HepG2 (cell line): ENCODE results near the gene KIAA1958. TPM values are rescaled to one million over a fixed set of nuclear protein-coding genes. Genes with fewer than 3 reads are reported as not detected.

ENCODE experiments used
- ATAC-seq: fragments of 200-7000 bp; cut with Tn5 transposase; 3 replicates; pipeline ENCODE4 v1.9.1; 2020; ENCODE audit warnings: mild to moderate bottlenecking, moderate library complexity
- BruUV-seq: library from RNA; stranded (reverse); fragments of 400-500 nt; replicated peaks from 2 replicates; lab custom pipeline; 2021; lab: Mats Ljungman, UMichigan
- CTCF ChIA-PET: fragments of 300-600 bp; formaldehyde crosslinking; extraction: SDS; loops from one replicate; lab custom pipeline; 2021; ENCODE audit warnings: low total read pairs, inconsistent platforms, low intra/inter-chr PET ratio; lab: Yijun Ruan, JAX
- POLR2A ChIA-PET: fragments of 350-600 bp; sonication (Branson Sonifier 250); formaldehyde crosslinking; loops from one replicate; lab custom pipeline; 2020; ENCODE audit warnings: antibody characterized with exemption, inconsistent platforms; lab: Yijun Ruan, JAX
- DNase-seq: peaks from one replicate; pipeline ENCODE4 v3.0.0-alpha.2; 2015; ENCODE audit warnings: low spot score
- FAIRE-seq: peaks from 3 replicates; lab custom pipeline; 2011; peaks lifted over from hg19 to GRCh38; lab: Jason Lieb, UNC
- H2AFZ ChIP-seq: one replicate; pipeline ENCODE4 v1.6.1; 2011; ENCODE audit warnings: low read length, inconsistent platforms
- H3K27ac ChIP-seq: fragments of 300-600 bp; 3 replicates; pipeline ENCODE4 v1.8.0; 2011; ENCODE audit warnings: mixed run types, mild to moderate bottlenecking, mixed read lengths, low read length, inconsistent platforms; ENCODE audit not compliant: insufficient read depth; ENCODE audit errors: extremely low read length
- H3K27me3 ChIP-seq, 2 experiments: fragments of 200-600 bp in 1 of 2; 2 replicates in 1 of 2; 3 replicates in 1 of 2; pipeline versions ENCODE4 v1.6.0 to v1.8.0; 2011; ENCODE audit warnings: low read length in 2 of 2, mild to moderate bottlenecking in 2 of 2, moderate library complexity in 2 of 2, inconsistent platforms in 1 of 2; ENCODE audit not compliant: insufficient read depth in 2 of 2, control insufficient read depth in 1 of 2
- H3K36me3 ChIP-seq, 2 experiments: fragments of 200-600 bp in 1 of 2; replicated peaks in 1 of 2; 2 replicates in 1 of 2; 3 replicates in 1 of 2; pipeline versions ENCODE4 v1.5.1 to v1.8.0; 2011; ENCODE audit warnings: low read length in 2 of 2, inconsistent platforms in 1 of 2; ENCODE audit not compliant: insufficient read depth in 2 of 2, control insufficient read depth in 1 of 2
- H3K4me1 ChIP-seq: 2 replicates; pipeline ENCODE4 v1.5.1; 2012; ENCODE audit warnings: low read length, inconsistent platforms; ENCODE audit not compliant: insufficient read depth
- H3K4me2 ChIP-seq: 2 replicates; pipeline ENCODE4 v1.6.0; 2011; ENCODE audit warnings: low read depth, low read length, inconsistent platforms
- H3K4me3 ChIP-seq, 3 experiments: fragments of 200-600 bp in 1 of 3; sonication (generic), shearing (Covaris generic) in 1 of 3; replicated peaks in 1 of 3; 2 replicates each; pipeline ENCODE4 v1.5.1; 2011 to 2016; ENCODE audit warnings: low read length in 3 of 3, inconsistent platforms in 2 of 3, low read depth in 2 of 3, mild to moderate bottlenecking in 2 of 3, control low read depth in 1 of 3, mixed read lengths in 1 of 3; ENCODE audit not compliant: insufficient read depth in 1 of 3
- H3K79me2 ChIP-seq: one replicate; pipeline ENCODE4 v1.6.1; 2011; ENCODE audit warnings: low read length, inconsistent platforms; ENCODE audit not compliant: insufficient read depth
- H3K9ac ChIP-seq: 2 replicates; pipeline ENCODE4 v1.6.0; 2011; ENCODE audit warnings: mild to moderate bottlenecking, low read depth, low read length, inconsistent platforms; ENCODE audit not compliant: insufficient read depth
- H3K9me3 ChIP-seq: 2 replicates; pipeline ENCODE4 v1.5.1; 2012; ENCODE audit warnings: mild to moderate bottlenecking, low read length
- H4K20me1 ChIP-seq: 2 replicates; pipeline ENCODE4 v1.6.0; 2011; ENCODE audit warnings: inconsistent platforms, mild to moderate bottlenecking, low read length, moderate library complexity; ENCODE audit not compliant: insufficient read depth
- CBX2 ChIP-seq, 2 experiments: fragments of 200-600 bp in 1 of 2; sonication (generic); formaldehyde crosslinking in 1 of 2; IDR thresholded peaks; 2 replicates each; pipeline versions ENCODE4 v1.7.0 to v1.8.1; 2018 to 2022; ENCODE audit warnings: low read depth in 2 of 2, low read length in 1 of 2, mild to moderate bottlenecking in 1 of 2, missing genetic modification reagents in 1 of 2
- RBFOX2 ChIP-seq: fragments of 200-400 bp; formaldehyde crosslinking; IDR thresholded peaks from 2 replicates; pipeline ENCODE4 v1.6.1; 2017; ENCODE audit warnings: low read depth, mild to moderate bottlenecking, low read length
- ZBTB49 ChIP-seq: sonication (generic); formaldehyde crosslinking; IDR thresholded peaks from 2 replicates; pipeline ENCODE4 v1.4.0; 2020; ENCODE audit warnings: missing genetic modification reagents, borderline replicate concordance
- ZFAT ChIP-seq: sonication (generic); formaldehyde crosslinking; conservative IDR thresholded peaks from 2 replicates; pipeline ENCODE4 v1.8.1; 2023; ENCODE audit warnings: missing genetic modification reagents, inconsistent platforms
- ZFX ChIP-seq: sonication (generic); formaldehyde crosslinking; IDR thresholded peaks from 2 replicates; pipeline ENCODE4 v1.4.0; 2020; ENCODE audit warnings: mild to moderate bottlenecking, low read depth, missing genetic modification reagents, moderate library complexity
- ZNF713 ChIP-seq: sonication (generic); formaldehyde crosslinking; IDR thresholded peaks from 2 replicates; pipeline ENCODE4 v1.4.0; 2020; ENCODE audit warnings: mild to moderate bottlenecking, missing genetic modification reagents
- WGBS: methylation state at CpG from one replicate; pipeline ENCODE4 v1.1.6; 2017; ENCODE audit warnings: low lambda C conversion rate; 5-methylcytosine and 5-hydroxymethylcytosine counted together
- in situ Hi-C: cut with HindIII; loops from 2 replicates; pipeline ENCODE4 v1.10.0; 2017; ENCODE audit warnings: low pct_unique_long_range_greater_than_20kb; ENCODE audit not compliant: extremely low pct_ligation_motif_present
- intact Hi-C: fragments of 100-400 bp; cut with micrococcal nuclease; formaldehyde crosslinking; loops from one replicate; pipeline ENCODE4 v1.10.0; 2022; ENCODE audit not compliant: unreplicated experiment
- polyA plus RNA-seq, 8 experiments: library from polyadenylated mRNA; depleted of rRNA in 3 of 8; stranded (reverse) in 7 of 8; unstranded in 1 of 8; fragments of >200 nt; fragmentation: Illumina TruSeq in 4 of 8; extraction: Trizol in 4 of 8; gene quantifications; 2 replicates each; pipeline versions ENCODE4 v1.2.1 to v1.2.3, GENCODE V29; 2011 to 2016; ENCODE audit warnings: low read depth in 4 of 8, missing spikeins in 1 of 8, mixed read lengths in 1 of 8; ENCODE audit not compliant: insufficient read depth in 1 of 8
- total RNA-seq, 5 experiments: library from RNA; depleted of rRNA; stranded (reverse); fragments of >200 nt; fragmentation: Illumina TruSeq; extraction: Trizol; gene quantifications; 2 replicates each; pipeline ENCODE4 v1.2.3, GENCODE V29; 2016; ENCODE audit warnings: low read depth in 1 of 5
- TF ChIP-seq, protein P1 (sequence below): conservative IDR thresholded peaks from 2 replicates; pipeline ENCODE4 v1.6.1; 2018; ENCODE audit warnings: missing genetic modification reagents

Gene KIAA1958
- total and polyA plus RNA-seq, 2 of the 13 experiments (the other 11 are each of a cell fraction or from before 2014, with no cell fraction given), result 8.5 to 10.3 TPM

DNA sequence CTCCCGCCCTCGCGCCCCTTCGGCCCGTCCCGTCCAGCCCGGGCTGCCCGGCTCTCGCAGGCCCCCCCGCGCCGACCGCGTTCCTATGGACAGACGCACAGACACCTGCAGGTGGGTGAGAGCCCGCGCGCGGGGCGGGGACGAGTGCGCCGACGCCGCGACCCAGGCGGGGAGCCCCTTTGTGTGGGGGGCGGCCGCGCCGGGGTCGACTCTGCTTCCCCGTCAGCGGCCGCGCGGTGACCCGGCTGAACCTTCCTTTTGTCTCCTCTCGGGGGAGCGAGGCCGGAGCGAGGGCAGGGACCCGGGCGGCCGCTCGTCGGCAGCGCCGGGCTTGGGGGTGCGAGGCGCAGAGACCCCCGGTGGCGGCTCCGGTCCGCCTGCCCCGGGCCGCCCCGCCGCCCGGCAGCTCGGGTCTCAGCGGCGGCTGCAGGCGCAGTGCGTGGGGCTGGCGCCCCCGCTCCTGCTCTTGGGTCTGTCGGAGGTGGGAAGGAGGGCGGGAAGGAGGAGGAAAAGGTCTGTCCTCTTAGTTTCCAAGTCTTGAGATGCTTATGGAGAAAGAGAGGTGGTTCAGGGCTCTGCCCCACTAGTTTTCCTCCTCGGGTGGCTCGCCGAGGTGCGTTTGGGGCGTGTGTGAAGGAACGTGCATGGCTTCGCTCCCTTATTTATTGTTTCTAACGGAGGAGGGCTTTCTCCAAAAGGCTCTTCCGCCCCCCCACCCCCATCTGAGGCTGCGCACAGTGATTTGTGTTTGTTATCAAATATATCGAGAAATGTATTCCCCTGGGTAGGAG lies 576 bp downstream of the KIAA1958 start (continued):
- TF ChIP-seq ZFAT (CRISPR knock-in tag) (no peak), ZFX (peak; percentile 2; the same call in 1 of the 2 replicates), RBFOX2 (peak; percentile 69; the same call in 1 of the 2 replicates), ZBTB49 (CRISPR knock-in tag) (no peak), CBX2 (IDR thresholded peaks at IDR 0.05; ENCODE audit: low read depth, low read length) (no peak), CBX2 (CRISPR knock-in tag; IDR thresholded peaks at IDR 0.05; ENCODE audit: low read depth) (no peak)

DNA sequence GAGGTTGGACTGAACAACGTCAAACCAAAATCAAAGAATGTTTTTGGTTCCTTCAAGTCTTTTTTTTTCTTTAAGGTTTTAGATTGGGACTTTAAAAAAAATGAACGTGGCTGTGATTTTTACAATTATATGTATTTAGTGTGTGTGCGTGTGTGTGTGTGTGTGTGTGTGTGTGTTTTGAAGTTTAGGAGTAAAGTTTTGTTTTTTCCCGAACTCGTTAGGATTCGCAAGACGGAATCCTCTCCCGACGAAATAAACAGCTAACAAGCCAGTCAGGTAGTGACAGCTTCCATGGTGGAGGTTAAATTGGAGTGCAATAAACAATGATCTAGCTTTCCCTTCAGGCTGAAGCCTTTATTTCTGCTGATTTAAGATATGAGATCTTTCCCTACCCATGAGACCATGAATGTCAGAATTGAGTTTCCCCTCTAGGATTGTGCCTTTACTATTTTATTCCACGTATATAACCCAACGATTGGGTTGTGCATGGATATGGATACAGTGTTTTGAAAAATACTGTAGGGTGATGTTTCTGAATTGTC lies 1.2 kb downstream of the KIAA1958 start:
- peaks cover 67% of the 10 kb centered on the region for H3K79me2 ChIP-seq
- intact Hi-C loops (loop anchor here (2.0 to 10.0 kb wide), 2 partner anchors 83 to 217 kb away; no protein-coding TSS in a partner anchor), in situ Hi-C loops (loop anchor here (25.0 kb wide), 1 partner anchor 224 kb away; the partner anchor contains the start of gene INIP)
- DNase-seq (no peak), ATAC-seq (no peak), FAIRE-seq (no peak)
- under 1% methylated on average over 11 of the region's 11 CpGs for WGBS
- H3K4me2 ChIP-seq, result peak overlapping the region; percentile 86
- peaks cover 51% of the 10 kb centered on the region for H3K4me1 ChIP-seq
- peaks cover 0 to 9% of the 10 kb centered on the region in 2 experiments; a peak in 4 of 5 replicates for H3K36me3 ChIP-seq
- no peak for TF ChIP-seq ZNF713
- TF ChIP-seq, protein P1, sequence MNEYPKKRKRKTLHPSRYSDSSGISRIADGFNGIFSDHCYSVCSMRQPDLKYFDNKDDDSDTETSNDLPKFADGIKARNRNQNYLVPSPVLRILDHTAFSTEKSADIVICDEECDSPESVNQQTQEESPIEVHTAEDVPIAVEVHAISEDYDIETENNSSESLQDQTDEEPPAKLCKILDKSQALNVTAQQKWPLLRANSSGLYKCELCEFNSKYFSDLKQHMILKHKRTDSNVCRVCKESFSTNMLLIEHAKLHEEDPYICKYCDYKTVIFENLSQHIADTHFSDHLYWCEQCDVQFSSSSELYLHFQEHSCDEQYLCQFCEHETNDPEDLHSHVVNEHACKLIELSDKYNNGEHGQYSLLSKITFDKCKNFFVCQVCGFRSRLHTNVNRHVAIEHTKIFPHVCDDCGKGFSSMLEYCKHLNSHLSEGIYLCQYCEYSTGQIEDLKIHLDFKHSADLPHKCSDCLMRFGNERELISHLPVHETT (CRISPR knock-in tag), result no peak
- peak overlapping the region; percentile 87 for H3K9ac ChIP-seq
- H3K4me3 ChIP-seq, result peak overlapping the region; percentile 87 to 95 (median 88)
- POLR2A ChIA-PET, result interaction anchor here (0.6 to 1.7 kb wide), 2 partner anchors 108 to 423 kb away, joined by 3 to 7 read pairs; partner anchors contain the start of gene HSDL2
- BruUV-seq, result TSS peak; percentile 48
- CTCF ChIA-PET, result no interaction called here
- no peaks in the 10 kb centered on the region; a peak in 1 of 5 replicates for H3K27me3 ChIP-seq
- 0 out of 2 replicates have a peak, but pooled peaks cover under 1% of the 10 kb centered on the region for H3K9me3 ChIP-seq
- H3K27ac ChIP-seq, result peak overlapping the region; percentile 86
- H2AFZ ChIP-seq, result no peak overlapping the region
- H4K20me1 ChIP-seq, result peaks cover 33% of the 10 kb centered on the region
